HG03280 (cell line): ENCODE results near the gene NDOR1.

Experiments
- ATAC-seq: cut with Tn5 transposase; IDR thresholded peaks from one replicate; pipeline ENCODE4 v1.9.1; 2021; ENCODE audit warnings: mild to moderate bottlenecking, moderate library complexity; ENCODE audit not compliant: unreplicated experiment

The NDOR1 gene

GRCh38 chr9:137205126-137206069, at the start of gene NDOR1, which contains the start of gene TMEM203:
NDOR1 (plus strand) TSS chr9:137205700; CDS start chr9:137205778, 78 bp downstream.
TMEM203 (minus strand) TSS chr9:137205648; CDS start chr9:137205414, 234 bp downstream.
- peak; percentile 47 for ATAC-seq

- ATAC-seq: peak; percentile 40
Observed at GRCh38 chr9:137156567-137157375, 48.7 kb upstream of the NDOR1 start.

GRCh38 chr9:137157618-137158415, 47.7 kb upstream of the NDOR1 start:
- ATAC-seq: no peak

GRCh38 chr9:137158625-137159024, 46.9 kb upstream of the NDOR1 start:
- no peak for ATAC-seq

GRCh38 chr9:137159105-137160053, 46.1 kb upstream of the NDOR1 start:
- no peak for ATAC-seq

GRCh38 chr9:137160054-137160425, 45.5 kb upstream of the NDOR1 start:
- ATAC-seq: no peak

GRCh38 chr9:137160716-137161557, 44.6 kb upstream of the NDOR1 start:
- ATAC-seq: no peak

GRCh38 chr9:137161558-137162486, 43.7 kb upstream of the NDOR1 start:
- ATAC-seq: no peak

GRCh38 chr9:137162505-137163364, 42.8 kb upstream of the NDOR1 start:
- ATAC-seq: no peak

- no peak for ATAC-seq
Observed at GRCh38 chr9:137163365-137163715, 42.2 kb upstream of the NDOR1 start.

- ATAC-seq: no peak
Observed at GRCh38 chr9:137163805-137164204, 41.7 kb upstream of the NDOR1 start.

- no peak for ATAC-seq
Observed at GRCh38 chr9:137164370-137165249, 40.9 kb upstream of the NDOR1 start.

GRCh38 chr9:137165250-137165836, 40.2 kb upstream of the NDOR1 start:
- ATAC-seq: no peak

GRCh38 chr9:137166380-137167229, 38.9 kb upstream of the NDOR1 start:
- no peak for ATAC-seq
